ENCODE results near the gene PSMG3.

Gene PSMG3

DNA sequence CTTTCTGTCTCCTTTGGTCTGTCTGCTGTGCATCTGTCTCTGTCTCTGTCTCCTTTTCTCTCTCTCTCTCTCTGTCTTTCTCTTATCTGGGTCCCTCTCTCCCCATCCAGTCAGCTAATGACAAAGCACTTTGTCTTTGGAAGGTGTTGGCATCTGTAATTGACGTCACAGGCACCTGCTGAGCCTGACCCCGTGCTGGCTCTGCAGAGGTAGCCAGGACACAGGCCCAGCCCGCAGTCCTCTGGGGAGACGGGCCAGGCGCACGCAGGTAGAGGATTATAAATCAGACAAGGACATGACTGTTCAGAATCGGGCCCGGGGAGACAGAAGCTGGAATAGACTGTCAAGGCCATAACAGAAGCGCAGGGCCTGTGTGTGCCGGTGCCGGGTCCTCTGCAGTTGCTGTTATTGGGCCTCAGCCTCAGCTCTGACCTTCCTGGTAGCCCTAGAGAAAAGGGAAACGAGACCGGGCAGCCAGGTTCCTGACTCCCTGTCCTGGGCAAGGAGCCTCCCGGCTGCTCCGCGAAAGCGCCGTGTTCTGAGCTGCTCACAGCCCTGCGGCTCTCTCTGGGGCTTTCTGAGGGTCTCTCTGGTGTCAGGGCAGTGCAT lies 10.7 kb upstream of the PSMG3 start:
- no peak for DNase-seq (ENCODE audit: extremely low read depth in 1 of 2, low read depth in 1 of 2)

GRCh38 chr7:1579481-1580421 lies 9.9 kb upstream of the PSMG3 start:
- peak in 1 of 2 donors; percentile 30 for DNase-seq (ENCODE audit: extremely low read depth in 1 of 2, low read depth in 1 of 2)

DNA sequence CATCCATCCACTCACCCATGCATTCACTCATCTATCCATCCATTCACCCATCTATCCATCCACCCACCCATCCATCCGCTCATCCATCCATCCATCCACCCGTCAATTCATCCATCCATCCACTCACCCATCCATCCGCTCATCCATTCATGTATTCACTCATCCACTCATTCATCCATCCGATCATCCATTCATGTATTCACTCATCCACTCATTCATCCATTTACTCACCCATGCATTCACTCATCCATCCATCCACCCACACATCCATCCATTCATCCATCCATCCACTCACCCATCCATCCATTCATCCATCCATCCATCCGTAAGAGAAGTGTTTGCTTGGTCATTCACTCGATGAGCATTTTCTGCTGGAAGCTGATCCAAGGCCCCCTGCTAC lies 8.7 kb upstream of the PSMG3 start:
- no peak for DNase-seq (ENCODE audit: extremely low read depth in 1 of 2, low read depth in 1 of 2)

- DNase-seq (ENCODE audit: extremely low read depth in 1 of 2, low read depth in 1 of 2), result no peak
These were observed 6.9 kb upstream of the PSMG3 start for GRCh38 chr7:1576521-1577253.

- no peak for DNase-seq (ENCODE audit: extremely low read depth in 1 of 2, low read depth in 1 of 2)
These were observed 6.0 kb upstream of the PSMG3 start for GRCh38 chr7:1575809-1576208.

DNA sequence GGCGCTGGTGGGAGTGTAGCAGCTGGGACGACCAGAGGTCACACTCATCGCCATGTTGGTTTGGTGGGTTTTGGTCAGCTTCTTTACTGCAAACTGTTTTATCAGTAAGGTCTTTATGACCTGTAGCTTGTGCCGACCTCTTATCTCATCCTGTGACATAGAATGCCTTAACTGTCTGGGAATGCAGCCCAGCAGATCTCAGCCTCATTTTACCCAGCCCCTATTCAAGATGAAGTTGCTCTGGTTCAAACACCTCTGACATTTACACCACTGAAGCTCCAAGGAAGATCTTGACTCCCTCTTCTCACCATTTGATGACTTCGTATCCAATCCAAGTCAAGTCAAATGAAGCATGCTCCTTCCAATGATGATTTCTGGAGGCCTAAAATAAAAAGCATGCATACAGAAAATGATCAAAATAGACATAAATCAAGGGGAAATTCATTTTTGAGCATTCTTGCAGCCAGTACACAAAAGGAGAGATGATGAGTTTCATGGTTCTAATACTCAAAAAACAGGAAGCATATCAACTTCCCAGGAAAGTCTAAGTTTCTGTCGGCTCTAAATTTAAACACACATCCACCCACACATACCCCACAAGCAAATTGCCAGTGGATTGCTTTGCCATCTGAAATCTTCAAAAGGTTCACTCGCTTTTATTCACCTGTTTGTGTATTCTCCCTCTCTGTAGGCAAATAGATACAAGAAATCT lies 2.4 kb upstream of the PSMG3 start:
- DNase-seq (ENCODE audit: extremely low read depth in 1 of 2, low read depth in 1 of 2), result no peak

DNA sequence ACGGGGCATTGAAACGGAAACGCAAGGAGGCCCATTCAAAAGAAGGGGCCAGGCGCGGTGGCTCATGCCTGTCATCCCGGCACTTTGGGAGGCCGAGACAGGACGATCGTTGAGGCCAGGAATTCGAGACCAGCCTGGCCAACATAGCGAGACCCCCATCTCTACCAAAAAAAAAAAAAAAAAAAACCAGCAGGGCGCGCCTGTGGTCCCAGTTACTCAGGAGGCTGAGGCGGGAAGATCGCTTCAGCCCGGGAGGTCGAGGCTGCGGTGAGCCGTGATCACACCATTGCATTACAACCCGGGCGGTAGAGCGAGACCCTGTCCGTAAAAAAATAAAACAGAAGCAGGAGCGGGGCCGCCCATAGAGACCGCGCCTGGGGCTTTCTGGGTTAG lies 396 bp downstream of the PSMG3 start:
- no peak for DNase-seq (ENCODE audit: extremely low read depth in 1 of 2, low read depth in 1 of 2)

DNA sequence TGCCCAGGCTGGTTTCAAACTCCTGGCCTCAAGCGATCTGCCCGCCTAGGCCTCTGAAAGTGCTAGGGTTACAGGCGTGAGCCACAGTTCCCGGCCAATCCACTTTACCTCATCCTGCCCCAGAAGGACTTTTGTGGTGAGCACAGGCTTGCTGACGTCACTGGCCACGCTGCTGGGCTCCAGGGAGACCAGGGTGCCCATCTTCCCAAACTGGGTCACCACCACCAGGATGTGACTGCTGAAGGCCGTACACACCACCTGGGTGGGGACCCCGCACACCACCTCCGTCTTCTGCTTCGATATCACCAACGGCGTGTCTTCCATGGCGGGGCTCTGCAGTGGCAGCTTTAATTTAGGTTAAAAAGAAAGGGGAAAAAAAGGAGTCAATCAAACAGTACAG lies 816 bp downstream of the PSMG3 start:
- DNase-seq (ENCODE audit: extremely low read depth in 1 of 2, low read depth in 1 of 2), result peak in 1 of 2 donors; percentile 24

- DNase-seq (ENCODE audit: extremely low read depth in 1 of 2, low read depth in 1 of 2), result no peak
These were observed 1.8 kb downstream of the PSMG3 start for GRCh38 chr7:1567896-1568510.

GRCh38 chr7:1567049-1567771 lies 2.6 kb downstream of the PSMG3 start:
- no peak for DNase-seq (ENCODE audit: extremely low read depth in 1 of 2, low read depth in 1 of 2)

DNA sequence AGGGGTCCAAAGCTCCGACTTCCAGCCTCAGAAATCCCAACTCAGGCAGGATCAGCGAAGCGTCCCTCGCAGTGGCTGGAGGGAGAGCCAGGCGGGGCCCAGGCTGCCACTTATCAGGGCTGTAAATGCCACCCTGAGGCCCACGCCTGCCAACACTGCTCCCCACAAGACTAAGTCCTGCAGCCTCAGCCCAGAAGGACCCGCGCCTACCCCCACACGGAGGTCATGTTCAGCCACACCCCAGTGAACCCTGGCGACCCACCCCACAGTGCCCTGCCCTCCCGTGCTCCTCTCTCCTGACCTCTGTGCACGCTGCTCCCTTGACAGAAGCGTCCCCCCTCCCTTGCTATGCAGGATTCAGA lies 3.2 kb downstream of the PSMG3 start:
- DNase-seq (ENCODE audit: extremely low read depth in 1 of 2, low read depth in 1 of 2), result no peak

GRCh38 chr7:1564603-1565022 lies 5.2 kb downstream of the PSMG3 start:
- no peak for DNase-seq (ENCODE audit: extremely low read depth in 1 of 2, low read depth in 1 of 2)

- DNase-seq (ENCODE audit: extremely low read depth in 1 of 2, low read depth in 1 of 2), result no peak
These were observed 5.7 kb downstream of the PSMG3 start for GRCh38 chr7:1563981-1564602.

- no peak for DNase-seq (ENCODE audit: extremely low read depth in 1 of 2, low read depth in 1 of 2)
These were observed 7.2 kb downstream of the PSMG3 start for GRCh38 chr7:1562597-1563051.

DNA sequence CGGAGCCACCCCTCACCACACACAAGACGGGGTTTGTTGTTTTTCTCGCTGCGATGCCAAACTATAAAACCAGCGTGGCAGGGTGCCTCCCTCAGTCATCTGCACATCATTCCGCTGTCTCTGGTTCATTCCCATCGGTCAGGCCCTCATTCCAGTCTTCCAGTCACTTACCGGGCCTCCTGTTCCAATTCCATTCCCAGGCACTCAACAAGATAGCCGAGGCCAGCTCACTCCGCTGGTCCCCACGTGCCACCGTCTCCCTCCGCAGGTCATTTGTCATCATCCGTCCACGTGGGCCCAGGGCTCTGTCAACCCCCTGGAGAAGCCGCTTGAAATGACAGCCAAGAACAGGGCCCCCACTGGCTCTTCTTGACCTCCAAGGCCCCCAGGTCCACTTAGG lies 7.7 kb downstream of the PSMG3 start:
- no peak for DNase-seq (ENCODE audit: extremely low read depth in 1 of 2, low read depth in 1 of 2)

DNA sequence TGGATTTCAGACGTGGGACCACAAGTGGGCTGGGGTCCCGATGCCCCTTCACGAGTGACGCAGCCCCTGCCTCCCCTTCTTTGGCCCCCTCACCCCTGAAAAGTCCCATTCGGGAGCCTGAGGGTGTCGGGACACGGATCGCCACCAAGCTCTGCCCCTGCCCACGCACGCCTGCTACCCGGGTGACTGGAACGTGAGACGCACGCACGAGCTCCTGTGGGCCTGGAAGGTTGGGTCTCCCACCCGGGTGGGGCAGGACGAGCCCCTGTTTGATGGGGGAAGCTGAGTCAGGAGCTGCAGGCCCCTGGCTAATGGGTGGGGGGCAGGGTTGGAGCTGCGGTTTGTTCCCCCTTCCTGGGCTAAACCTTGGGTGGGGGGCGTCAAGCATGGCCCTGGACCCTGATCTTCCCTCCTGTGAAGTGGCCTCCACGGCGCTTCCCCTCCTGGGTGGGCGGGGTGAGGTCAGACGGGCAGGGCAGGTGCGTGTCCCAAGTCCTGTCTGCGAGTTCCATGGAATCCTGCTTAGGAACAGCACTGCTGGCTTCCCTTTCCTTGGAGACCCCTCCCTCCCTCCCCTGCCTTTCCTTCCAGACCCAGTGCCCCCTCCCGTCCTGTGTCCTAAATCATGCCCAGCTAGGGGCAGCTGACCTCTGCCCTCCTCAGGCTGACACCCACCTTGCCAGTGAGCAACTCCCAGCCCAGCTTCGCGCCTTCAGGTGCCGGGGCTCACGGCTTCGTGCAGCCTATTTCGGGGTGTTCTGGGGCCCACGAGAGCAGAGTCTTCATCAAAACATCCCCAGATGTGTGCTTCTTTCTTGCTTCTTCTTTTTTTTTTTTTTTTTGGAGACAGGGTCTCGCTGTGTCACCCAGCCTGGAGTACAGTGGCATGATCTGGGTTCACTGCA lies 8.5 kb downstream of the PSMG3 start:
- no peak for DNase-seq (ENCODE audit: extremely low read depth in 1 of 2, low read depth in 1 of 2)

GRCh38 chr7:1560620-1561031 lies 9.2 kb downstream of the PSMG3 start:
- no peak for DNase-seq (ENCODE audit: extremely low read depth in 1 of 2, low read depth in 1 of 2)

Data from stimulated activated CD8-positive, alpha-beta memory T cell treated with anti-CD3 and anti-CD28 coated beads, Interleukin-7, amount 100 ng/mL, for 48 hours (primary cell).